Smooth muscle cell (in vitro differentiated cells): ENCODE measurements around the gene PLSCR2. TPM values are rescaled to one million over a fixed set of nuclear protein-coding genes. Genes with fewer than 3 reads are reported as not detected.
A peak's percentile ranks its signal among the peaks of the same experiment; 100 is the strongest.

Experiments used
- DNase-seq: peaks from one replicate; lab custom pipeline; 2025; ENCODE audit not compliant: unreplicated experiment; lab: John Stamatoyannopoulos, UW
- H2AFZ ChIP-seq: fragments of 200-600 bp; sonication (generic); 2 replicates; pipeline ENCODE4 v1.6.0; 2016; ENCODE audit warnings: antibody characterized with exemption, low read depth, mild to moderate bottlenecking
- H3F3A ChIP-seq: fragments of 200-600 bp; sonication (generic); 2 replicates; pipeline ENCODE4 v1.6.0; 2017; ENCODE audit warnings: antibody characterized with exemption, low read depth
- H3K27ac ChIP-seq: fragments of 200-600 bp; sonication (generic); 2 replicates; pipeline ENCODE4 v1.5.1; 2016; ENCODE audit warnings: low read depth, mild to moderate bottlenecking
- H3K27me3 ChIP-seq: fragments of 200-600 bp; sonication (generic); 2 replicates; pipeline ENCODE4 v1.6.1; 2016; ENCODE audit warnings: low read depth, mild to moderate bottlenecking
- H3K36me3 ChIP-seq: fragments of 200-600 bp; sonication (generic); 2 replicates; pipeline ENCODE4 v1.5.1; 2016; ENCODE audit warnings: low read depth
- H3K4me1 ChIP-seq: fragments of 200-600 bp; sonication (generic); 2 replicates; pipeline ENCODE4 v1.5.1; 2016; ENCODE audit warnings: low read depth
- H3K4me2 ChIP-seq: fragments of 200-600 bp; sonication (generic); 2 replicates; pipeline ENCODE4 v1.6.0; 2016; ENCODE audit warnings: mild to moderate bottlenecking
- H3K4me3 ChIP-seq: fragments of 200-600 bp; sonication (generic); 2 replicates; pipeline ENCODE4 v1.5.1; 2016; ENCODE audit warnings: mild to moderate bottlenecking
- H3K79me2 ChIP-seq: fragments of 200-600 bp; sonication (generic); 2 replicates; pipeline ENCODE4 v1.6.0; 2016; ENCODE audit warnings: low read depth, mild to moderate bottlenecking
- H3K9ac ChIP-seq: fragments of 200-600 bp; sonication (generic); 2 replicates; pipeline ENCODE4 v1.6.0; 2016; ENCODE audit warnings: low read depth
- H3K9me3 ChIP-seq: fragments of 200-600 bp; sonication (generic); replicated peaks from 2 replicates; pipeline ENCODE4 v1.5.1; 2016; ENCODE audit warnings: low read depth
- H4K20me1 ChIP-seq: fragments of 200-600 bp; sonication (generic); 2 replicates; pipeline ENCODE4 v1.6.0; 2016; ENCODE audit warnings: low read depth
- CTCF ChIP-seq: fragments of 200-600 bp; sonication (generic); IDR thresholded peaks from 2 replicates; pipeline ENCODE4 v1.5.1; 2017; ENCODE audit warnings: borderline replicate concordance, mild to moderate bottlenecking, antibody characterized with exemption; ENCODE audit not compliant: insufficient read depth, poor library complexity, severe bottlenecking
- WGBS: methylation state at CpG from one replicate; pipeline ENCODE4 v1.1.7; 2016; ENCODE audit warnings: low lambda C conversion rate; 5-methylcytosine and 5-hydroxymethylcytosine counted together
- polyA plus RNA-seq: library from polyadenylated mRNA; unstranded; fragments of >200 nt; fragmentation: Nextera tagmentation; extraction: Ambion mirVana; gene quantifications from 2 replicates; pipeline ENCODE4 v1.2.1, GENCODE V29; 2016
- total RNA-seq: library from RNA; depleted of rRNA; stranded (reverse); fragments of >200 nt; gene quantifications from 2 replicates; pipeline ENCODE4 v1.2.3, GENCODE V29; 2014

Gene PLSCR2
- total and polyA plus RNA-seq, 2 experiments from 2014 or later, result 0.58 TPM; not detected in 1

- H3K9ac ChIP-seq, result no peak overlapping the region
- no peak overlapping the region for H3K4me3 ChIP-seq
- no peaks in the 10 kb centered on the region for H3F3A ChIP-seq
- H3K4me2 ChIP-seq, result no peak overlapping the region
- no peak for DNase-seq
- H3K79me2 ChIP-seq, result no peaks in the 10 kb centered on the region
- no peak overlapping the region for H2AFZ ChIP-seq
- H4K20me1 ChIP-seq, result no peaks in the 10 kb centered on the region
- H3K36me3 ChIP-seq, result no peaks in the 10 kb centered on the region
- no peaks in the 10 kb centered on the region for H3K9me3 ChIP-seq
- no peaks in the 10 kb centered on the region for H3K4me1 ChIP-seq
- no peak overlapping the region for H3K27ac ChIP-seq
- no peak for TF ChIP-seq CTCF
- H3K27me3 ChIP-seq, result no peaks in the 10 kb centered on the region
- WGBS, result 64% methylated on average over 1 of the region's 1 CpG
Measured at GRCh38 chr3:146496726-146497125, 27.4 kb upstream of the PLSCR2 start.

GRCh38 chr3:146496251-146496650 is 26.9 kb upstream of the PLSCR2 start:
- Histone ChIP-seq H2AFZ (no peak overlapping the region), H3K4me1 (no peaks in the 10 kb centered on the region), H3K9me3 (no peaks in the 10 kb centered on the region), H3K4me3 (no peak overlapping the region), H3K9ac (no peak overlapping the region), H3K36me3 (no peaks in the 10 kb centered on the region), H3F3A (no peaks in the 10 kb centered on the region), H3K27me3 (no peaks in the 10 kb centered on the region), H4K20me1 (no peaks in the 10 kb centered on the region), H3K79me2 (no peaks in the 10 kb centered on the region), H3K27ac (no peak overlapping the region), H3K4me2 (no peak overlapping the region)
- no peak for DNase-seq
- TF ChIP-seq CTCF, result no peak
- WGBS, result 58% methylated on average over 1 of the region's 1 CpG

GRCh38 chr3:146493761-146494160 is 24.4 kb upstream of the PLSCR2 start:
- H3K9ac ChIP-seq, result no peak overlapping the region
- H3K4me2 ChIP-seq, result no peak overlapping the region
- no peaks in the 10 kb centered on the region for H3K27me3 ChIP-seq
- no peak overlapping the region for H2AFZ ChIP-seq
- no peaks in the 10 kb centered on the region for H3K79me2 ChIP-seq
- H3K9me3 ChIP-seq, result no peaks in the 10 kb centered on the region
- peak overlapping the region; percentile 43 for H3K27ac ChIP-seq
- no peaks in the 10 kb centered on the region for H3F3A ChIP-seq
- WGBS, result 93% methylated on average over 2 of the region's 2 CpGs
- no peaks in the 10 kb centered on the region for H3K4me1 ChIP-seq
- no peak for DNase-seq
- no peaks in the 10 kb centered on the region for H4K20me1 ChIP-seq
- no peaks in the 10 kb centered on the region for H3K36me3 ChIP-seq
- TF ChIP-seq CTCF, result no peak
- H3K4me3 ChIP-seq, result no peak overlapping the region

- 50% methylated on average over 2 of the region's 2 CpGs for WGBS
- Histone ChIP-seq H3K9ac (no peak overlapping the region), H3K79me2 (no peaks in the 10 kb centered on the region), H3K27ac (peak overlapping the region; percentile 43), H3K9me3 (no peaks in the 10 kb centered on the region), H3K4me1 (no peaks in the 10 kb centered on the region), H3F3A (no peaks in the 10 kb centered on the region), H3K27me3 (no peaks in the 10 kb centered on the region), H3K36me3 (no peaks in the 10 kb centered on the region), H4K20me1 (no peaks in the 10 kb centered on the region), H2AFZ (no peak overlapping the region), H3K4me2 (no peak overlapping the region), H3K4me3 (no peak overlapping the region)
- no peak for DNase-seq
- TF ChIP-seq CTCF, result no peak
Measured at GRCh38 chr3:146493221-146493620, 23.9 kb upstream of the PLSCR2 start.
